Sigmoid colon (tissue), 7 donors: ENCODE results near the gene SUSD2. TPM values are rescaled to one million over a fixed set of nuclear protein-coding genes. Genes with fewer than 3 reads are reported as not detected.
A peak's percentile ranks its signal among the peaks of the same experiment; 100 is the strongest.

ENCODE experiments used
- DNase-seq: peaks from one replicate; pipeline ENCODE4 v3.0.0-alpha.2; 2019
- H3K27ac ChIP-seq, 4 donors: fragments of 200-600 bp; sonication (generic); one replicate each; pipeline ENCODE4 v1.5.1; 2016 to 2019; ENCODE audit warnings: mild to moderate bottlenecking in 1 of 4
- H3K27me3 ChIP-seq, 3 donors: fragments of 200-600 bp; sonication (generic); one replicate each; pipeline ENCODE4 v1.5.1; 2019; ENCODE audit warnings: mild to moderate bottlenecking in 1 of 3
- H3K36me3 ChIP-seq, 4 donors: fragments of 200-600 bp; sonication (generic); one replicate each; pipeline ENCODE4 v1.5.1; 2016 to 2019
- H3K4me1 ChIP-seq, 4 donors: fragments of 200-600 bp; sonication (generic); one replicate each; pipeline ENCODE4 v1.5.1; 2017 to 2019
- H3K4me3 ChIP-seq, 4 donors: fragments of 200-600 bp; sonication (generic); one replicate each; pipeline ENCODE4 v1.5.1; 2017 to 2019; ENCODE audit warnings: mild to moderate bottlenecking in 2 of 4, moderate library complexity in 1 of 4
- H3K9me3 ChIP-seq, 4 donors: fragments of 200-600 bp in 3 of 4; sonication (generic) in 3 of 4; one replicate each; pipeline versions ENCODE4 v1.5.1 to v1.6.1; 2013 to 2019
- CTCF ChIP-seq, 4 experiments: fragments of 450-650 bp in 3 of 4; fragments of 200-600 bp in 1 of 4; IDR thresholded peaks; one replicate each; pipeline ENCODE4 v1.5.1; 2016 to 2019; ENCODE audit warnings: antibody characterized with exemption in 4 of 4, mild to moderate bottlenecking in 3 of 4, moderate library complexity in 2 of 4
- EP300 ChIP-seq, 4 donors: sonication (generic); formaldehyde crosslinking; IDR thresholded peaks; one replicate each; pipeline ENCODE4 v1.6.1; 2017; ENCODE audit warnings: antibody characterized with exemption in 4 of 4
- POLR2A ChIP-seq, 2 donors: fragments of 450-650 bp; IDR thresholded peaks; one replicate each; pipeline ENCODE4 v1.6.1; 2016; ENCODE audit warnings: antibody characterized with exemption in 2 of 2, mild to moderate bottlenecking in 2 of 2, moderate library complexity in 2 of 2
- POLR2AphosphoS5 ChIP-seq, 4 donors: sonication (generic); formaldehyde crosslinking; IDR thresholded peaks; one replicate each; pipeline ENCODE4 v1.6.1; 2017; ENCODE audit warnings: antibody characterized with exemption in 4 of 4
- WGBS, 2 donors: extraction: QIAGEN DNeasy Blood & Tissue Kit; methylation state at CpG; one replicate each; pipeline ENCODE4 v1.1.7; 2013; 5-methylcytosine and 5-hydroxymethylcytosine counted together
- intact Hi-C: fragments of 100-400 bp; cut with DNase I; formaldehyde crosslinking; loops from one replicate; pipeline ENCODE4 v1.15.1; 2023
- polyA plus RNA-seq, 3 donors: library from polyadenylated mRNA; stranded (reverse); fragments of 200-250 nt; gene quantifications; one replicate each; pipeline ENCODE4 v1.2.3, GENCODE V29; 2013
- total RNA-seq, 4 donors: library from RNA; depleted of rRNA; stranded (reverse); fragments of >200 nt; gene quantifications; one replicate each; pipeline ENCODE4 v1.1.0, GENCODE V29; 2016
- donor health status: healthy with polysubstance abuse.
- donor health status: Bipolar disorder and iron deficiency.
- donor health status: healthy.

Gene SUSD2
- total and polyA plus RNA-seq, 7 donors, result 1.2 to 8.6 (median 3.0) TPM; not detected in 2

- Histone ChIP-seq H3K27me3 (no peaks in the 10 kb centered on the region), H3K27ac (no peak overlapping the region), H3K36me3 (no peaks in the 10 kb centered on the region), H3K4me3 (no peak overlapping the region), H3K4me1 (peaks cover 0 to 46% (median 39%) of the 10 kb centered on the region in 4 donors), H3K9me3 (no peaks in the 10 kb centered on the region)
- WGBS, 2 donors, result 79 to 87% methylated on average over 7 of the region's 7 CpGs
- TF ChIP-seq CTCF (IDR thresholded peaks at IDR 0.05) (no peak), POLR2A (IDR thresholded peaks at IDR 0.05) (no peak), POLR2AphosphoS5 (IDR thresholded peaks at IDR 0.05) (no peak), EP300 (IDR thresholded peaks at IDR 0.05) (no peak)
- DNase-seq, result no peak
- intact Hi-C loops, result loop anchor here (2.0 kb wide), 1 partner anchor 47 kb away; no protein-coding TSS in a partner anchor
Measured at GRCh38 chr22:24153959-24154358, 27.3 kb upstream of the SUSD2 start.

GRCh38 chr22:24154826-24155225 lies 26.5 kb upstream of the SUSD2 start:
- no peak overlapping the region for H3K4me3 ChIP-seq
- peak overlapping the region; percentile 85 to 96 (median 92) for H3K27ac ChIP-seq
- TF ChIP-seq CTCF (IDR thresholded peaks at IDR 0.05) (no peak), POLR2A (IDR thresholded peaks at IDR 0.05) (no peak), EP300 (IDR thresholded peaks at IDR 0.05) (no peak), POLR2AphosphoS5 (IDR thresholded peaks at IDR 0.05) (no peak)

GRCh38 chr22:24155627-24156140 lies 25.6 kb upstream of the SUSD2 start:
- 1% methylated on average over 41 of the region's 41 CpGs for WGBS, 2 donors
- intact Hi-C loops, result loop anchor here (2.0 kb wide), 1 partner anchor 49 kb away; no protein-coding TSS in a partner anchor
- Histone ChIP-seq H3K4me3 (peak overlapping the region; percentile 63 to 93 (median 72)), H3K36me3 (no peaks in the 10 kb centered on the region), H3K27ac (peak overlapping the region; percentile 85 to 96 (median 92)), H3K27me3 (no peaks in the 10 kb centered on the region), H3K9me3 (no peaks in the 10 kb centered on the region), H3K4me1 (peaks cover 0 to 49% (median 40%) of the 10 kb centered on the region in 4 donors)
- TF ChIP-seq POLR2AphosphoS5 (IDR thresholded peaks at IDR 0.05), result peak in 3 of 4 donors; percentile 30 to 46 (median 44)
- TF ChIP-seq POLR2A (IDR thresholded peaks at IDR 0.05), result no peak
- TF ChIP-seq CTCF (IDR thresholded peaks at IDR 0.05), result peak in 2 of 4 experiments; percentile 32 to 45
- no peak for TF ChIP-seq EP300 (IDR thresholded peaks at IDR 0.05)
- DNase-seq, result peak; percentile 94

More at GRCh38 chr22:24154826-24155225, 26.5 kb upstream of the SUSD2 start:
- 89 to 92% methylated on average over 5 of the region's 5 CpGs for WGBS, 2 donors
- DNase-seq, result no peak
- Histone ChIP-seq H3K9me3 (no peaks in the 10 kb centered on the region), H3K27me3 (no peaks in the 10 kb centered on the region), H3K4me1 (peaks cover 0 to 46% (median 41%) of the 10 kb centered on the region in 4 donors), H3K36me3 (no peaks in the 10 kb centered on the region)
- intact Hi-C loops, result loop anchor here (2.0 kb wide), 1 partner anchor 48 kb away; no protein-coding TSS in a partner anchor

GRCh38 chr22:24156141-24156912 lies 25.0 kb upstream of the SUSD2 start:
- WGBS, 2 donors, result 0% methylated on average over 77 of the region's 77 CpGs
- peak overlapping the region; percentile 85 to 96 (median 92) for H3K27ac ChIP-seq
- TF ChIP-seq EP300 (IDR thresholded peaks at IDR 0.05) (no peak), CTCF (IDR thresholded peaks at IDR 0.05) (no peak), POLR2AphosphoS5 (IDR thresholded peaks at IDR 0.05) (no peak), POLR2A (IDR thresholded peaks at IDR 0.05) (no peak)
- DNase-seq, result no peak
- H3K36me3 ChIP-seq, result no peaks in the 10 kb centered on the region
- H3K4me3 ChIP-seq, result peak overlapping the region; percentile 63 to 93 (median 72)
- no peaks in the 10 kb centered on the region for H3K27me3 ChIP-seq
- H3K9me3 ChIP-seq, result no peaks in the 10 kb centered on the region
- intact Hi-C loops, result no loop called here
- peaks cover 0 to 55% (median 45%) of the 10 kb centered on the region in 4 donors for H3K4me1 ChIP-seq
